HG02798 (cell line): ENCODE measurements around the gene CCNL1.

Experiments used
- ATAC-seq: cut with Tn5 transposase; IDR thresholded peaks from one replicate; pipeline ENCODE4 v1.9.1; 2021; ENCODE audit warnings: mild to moderate bottlenecking; ENCODE audit not compliant: unreplicated experiment, poor library complexity

Gene CCNL1

DNA sequence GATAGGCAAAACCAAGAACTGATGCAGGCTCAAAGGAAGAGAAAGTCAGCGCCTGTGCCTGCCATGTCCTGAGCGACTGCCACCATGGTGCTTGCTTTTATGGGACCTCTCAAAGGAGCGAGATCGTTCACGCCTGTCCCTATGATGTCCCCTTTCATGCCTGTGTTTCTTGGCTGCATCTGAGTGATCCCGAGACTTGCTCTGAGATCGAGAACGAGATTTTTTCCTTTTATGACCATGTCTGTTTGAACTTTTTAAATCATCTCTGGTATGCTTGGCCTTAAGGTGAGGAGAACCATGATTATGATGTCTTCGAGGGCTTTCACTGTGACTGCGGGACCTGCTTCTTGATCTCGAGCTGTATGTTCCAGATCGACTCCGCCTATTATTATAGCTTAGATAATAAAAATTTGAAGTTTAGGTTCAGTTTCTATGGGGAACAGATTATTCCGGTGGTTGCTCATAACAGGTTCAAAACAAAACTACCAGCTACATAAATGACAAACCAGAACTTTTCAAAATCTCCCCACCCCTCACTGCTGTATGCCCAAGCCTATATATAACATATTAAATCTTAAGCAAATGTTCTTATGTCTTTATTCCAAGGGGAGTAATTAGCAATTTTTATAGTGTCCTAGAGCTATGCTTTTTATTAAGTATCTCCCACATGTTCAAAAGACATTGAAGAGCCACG, 11.6 kb downstream of the CCNL1 start:
- peak; percentile 47 for ATAC-seq

DNA sequence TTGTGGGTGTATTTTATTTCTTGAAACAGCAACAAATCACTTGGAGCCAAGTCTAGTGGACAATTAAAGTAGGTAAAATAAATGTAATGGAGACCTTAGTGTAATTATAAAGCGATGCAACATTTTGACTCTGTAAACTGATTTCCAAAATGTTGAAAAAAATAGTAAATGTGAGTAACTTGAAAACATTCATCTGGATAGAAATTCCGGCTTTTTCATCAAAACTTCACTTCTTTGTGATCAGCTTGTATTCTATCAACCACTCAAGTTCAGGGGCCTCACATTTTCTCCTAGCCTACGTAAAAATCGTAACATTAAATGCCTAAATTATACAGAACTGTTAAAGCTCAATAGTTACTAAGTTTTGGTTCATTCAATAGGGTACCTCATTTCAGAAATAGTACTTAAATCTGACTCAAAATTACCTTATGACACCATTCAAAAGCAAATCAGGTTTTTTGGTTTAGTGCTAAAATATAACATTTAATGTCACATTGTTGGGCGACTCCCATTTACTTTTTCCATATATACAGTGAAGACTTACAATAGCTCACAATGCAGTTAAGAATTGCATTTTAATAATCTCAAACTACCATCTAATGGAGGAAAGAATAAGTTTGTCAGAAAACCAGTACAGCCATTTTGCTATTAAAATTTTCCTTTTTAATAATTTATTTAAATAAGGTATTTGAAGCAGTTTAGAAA, 12.7 kb downstream of the CCNL1 start:
- ATAC-seq: no peak

DNA sequence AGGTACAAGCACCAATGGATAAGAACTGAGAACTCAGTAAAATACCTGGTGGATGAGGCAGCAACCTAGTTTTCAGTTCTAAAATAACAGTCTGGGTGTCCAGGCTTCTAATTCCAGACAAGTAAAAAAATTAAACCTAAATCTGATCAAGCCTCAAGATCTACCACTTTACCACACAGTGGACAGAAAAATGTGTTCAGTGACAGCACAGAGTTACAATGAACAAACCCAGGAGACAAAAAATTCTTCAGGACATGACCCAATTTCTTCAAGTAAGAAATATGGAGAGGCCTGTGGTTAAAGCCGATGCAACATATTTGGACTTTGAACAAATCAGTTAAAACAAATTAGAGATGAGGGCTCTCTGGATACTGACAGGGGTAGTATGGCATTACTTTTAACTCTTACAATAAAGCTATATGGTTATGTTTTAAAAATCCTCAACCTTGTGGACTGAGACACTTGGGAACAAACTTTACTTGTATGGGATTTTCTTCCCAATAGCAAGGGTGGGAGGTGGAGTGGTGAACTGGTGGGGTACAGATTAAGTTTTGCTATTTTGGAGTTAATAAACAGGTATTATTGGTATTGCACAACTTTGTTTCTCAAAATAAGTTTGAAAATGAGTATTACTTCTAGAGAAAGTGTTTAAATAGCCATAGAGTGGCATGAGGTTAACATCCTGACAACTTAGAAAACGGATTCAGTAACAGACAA, 14.2 kb downstream of the CCNL1 start:
- ATAC-seq: no peak

DNA sequence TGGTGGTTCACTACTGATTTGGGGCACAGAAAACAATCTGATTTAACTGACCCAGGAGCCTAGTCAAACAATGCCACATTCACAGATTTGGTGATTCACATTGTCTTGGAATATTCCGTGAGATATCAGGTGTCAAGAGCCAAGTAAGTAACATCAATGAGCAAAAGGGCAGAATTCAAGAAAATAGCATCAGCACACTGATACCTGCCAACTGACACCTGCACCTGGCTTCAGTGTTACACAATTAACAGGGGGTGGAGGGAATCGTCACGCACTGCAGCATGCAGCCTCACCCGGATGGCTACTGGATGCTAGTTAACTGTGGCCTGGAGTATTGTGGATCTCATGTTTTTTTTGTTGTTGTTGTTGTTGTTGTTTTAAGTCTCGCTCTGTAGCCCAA, 17.6 kb downstream of the CCNL1 start:
- no peak for ATAC-seq

DNA sequence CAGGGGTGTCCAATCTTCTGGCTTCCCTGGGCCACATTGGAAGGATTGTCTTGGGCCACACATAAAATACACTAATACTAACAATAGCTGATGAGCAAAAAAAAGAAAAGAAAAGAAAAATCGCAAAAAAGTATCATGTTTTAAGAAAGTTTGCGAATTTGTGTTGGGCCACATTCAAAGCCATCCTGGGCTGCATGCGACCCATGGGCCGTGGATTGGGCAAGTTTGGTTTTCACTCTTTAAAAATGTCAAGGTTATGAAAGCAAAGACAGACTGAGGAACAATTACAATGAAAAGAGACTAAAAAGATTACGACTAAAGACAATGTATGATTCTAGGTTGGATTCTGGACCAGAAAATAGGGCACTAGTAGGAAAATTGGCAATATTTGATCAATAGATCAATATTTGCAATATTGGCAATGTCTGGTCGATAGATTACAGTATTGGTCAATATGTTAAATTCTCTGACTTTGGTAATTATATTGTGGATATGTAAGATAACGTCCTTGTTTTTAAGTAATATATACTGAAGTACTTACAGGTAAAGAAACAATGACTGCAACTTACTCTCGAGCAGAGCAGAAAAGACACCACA, 19.9 kb downstream of the CCNL1 start:
- ATAC-seq: no peak

DNA sequence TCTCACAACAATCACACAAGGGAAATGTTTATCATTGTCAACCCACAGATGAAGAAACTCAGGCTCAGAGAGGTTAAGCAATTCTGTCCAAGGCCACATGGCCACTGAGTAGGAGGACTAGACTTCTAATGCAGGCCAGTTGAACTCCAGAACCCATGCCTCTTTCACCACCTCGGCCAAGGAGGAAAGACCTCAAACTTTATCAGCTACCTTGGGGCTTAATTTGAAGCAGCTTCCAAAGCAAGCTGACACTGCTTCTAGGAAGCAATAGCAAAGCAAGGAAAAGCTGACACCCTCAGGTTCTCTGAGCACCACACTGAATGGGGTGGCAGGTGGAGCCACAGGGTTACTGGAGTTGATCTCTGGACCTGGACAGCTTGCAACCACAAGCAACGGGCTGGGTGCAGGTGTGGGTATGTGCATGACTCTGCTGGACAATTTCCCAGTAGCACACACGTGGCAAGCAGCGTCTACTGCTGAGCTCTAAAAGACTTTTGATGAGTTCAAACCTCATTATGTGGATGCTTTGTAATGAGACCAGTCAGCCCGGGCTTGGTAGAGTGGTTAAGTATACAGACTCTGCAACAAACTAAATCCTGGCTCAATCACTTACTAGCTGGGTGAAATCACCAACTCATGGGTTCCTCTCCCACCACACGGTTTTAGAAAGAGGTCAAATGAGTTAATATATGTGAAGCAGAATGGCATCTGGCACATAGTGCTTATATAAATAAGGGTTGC, 23.1 kb downstream of the CCNL1 start:
- ATAC-seq: peak; percentile 9

DNA sequence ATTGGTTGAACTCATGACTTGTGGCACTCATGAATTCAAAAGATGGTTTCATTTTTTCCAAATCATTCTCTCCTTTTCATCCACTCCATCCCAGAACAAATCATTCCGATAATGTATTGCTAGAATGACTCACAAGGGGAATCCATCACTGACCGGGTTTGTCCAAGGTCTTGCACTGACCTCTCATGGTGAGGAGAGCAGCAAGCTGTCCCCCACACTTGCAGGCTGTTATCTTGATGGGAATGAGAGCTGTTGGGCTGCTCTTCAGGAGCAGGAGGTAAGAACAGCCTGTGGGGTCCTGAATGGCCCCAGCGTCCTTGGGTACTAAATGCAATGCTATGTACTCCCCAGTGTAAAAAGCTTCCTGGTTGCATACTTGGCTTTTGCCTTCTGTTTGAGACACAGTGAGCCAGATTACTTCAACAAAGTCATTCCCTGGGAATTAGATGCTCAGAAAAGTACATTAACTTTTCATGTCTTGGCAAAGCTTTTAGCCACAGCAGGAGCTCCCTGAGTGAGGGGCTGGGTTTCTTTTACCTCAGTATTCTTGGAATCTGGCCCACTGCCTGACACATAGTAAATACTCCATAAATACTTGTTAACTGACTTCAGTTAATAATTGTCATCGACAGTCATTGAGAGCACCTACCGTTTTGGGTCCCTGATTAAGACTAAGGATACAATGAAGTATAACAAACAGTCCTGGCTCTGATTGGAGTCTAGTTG, 24.1 kb downstream of the CCNL1 start:
- ATAC-seq: no peak

DNA sequence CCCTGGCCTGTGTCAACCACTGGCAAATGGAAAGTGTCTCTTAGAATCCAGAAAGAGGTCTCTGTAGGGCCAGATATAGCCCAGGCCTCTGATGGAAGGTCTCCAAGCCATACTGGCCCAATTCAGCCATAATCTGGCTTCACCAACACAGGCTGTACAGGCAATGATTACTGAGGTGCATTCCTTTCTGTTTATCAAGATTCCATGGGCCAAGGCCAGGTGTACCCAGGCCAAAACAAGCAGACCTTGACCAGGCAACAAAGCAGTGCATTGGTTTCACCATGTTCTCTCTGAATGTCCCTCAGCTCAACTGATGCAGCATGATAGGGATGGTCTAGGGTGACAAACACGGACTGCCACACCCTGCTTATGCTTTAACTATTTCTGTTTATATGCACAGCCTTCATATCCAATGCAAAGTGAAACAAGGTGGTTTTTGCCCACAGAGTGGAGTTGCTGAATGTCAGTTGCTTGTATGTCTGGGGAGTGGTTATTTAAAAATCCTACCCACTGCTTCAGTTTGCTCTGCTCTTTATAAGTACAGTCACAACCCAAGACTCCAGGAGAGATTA, 25.2 kb downstream of the CCNL1 start:
- ATAC-seq: peak; percentile 66

DNA sequence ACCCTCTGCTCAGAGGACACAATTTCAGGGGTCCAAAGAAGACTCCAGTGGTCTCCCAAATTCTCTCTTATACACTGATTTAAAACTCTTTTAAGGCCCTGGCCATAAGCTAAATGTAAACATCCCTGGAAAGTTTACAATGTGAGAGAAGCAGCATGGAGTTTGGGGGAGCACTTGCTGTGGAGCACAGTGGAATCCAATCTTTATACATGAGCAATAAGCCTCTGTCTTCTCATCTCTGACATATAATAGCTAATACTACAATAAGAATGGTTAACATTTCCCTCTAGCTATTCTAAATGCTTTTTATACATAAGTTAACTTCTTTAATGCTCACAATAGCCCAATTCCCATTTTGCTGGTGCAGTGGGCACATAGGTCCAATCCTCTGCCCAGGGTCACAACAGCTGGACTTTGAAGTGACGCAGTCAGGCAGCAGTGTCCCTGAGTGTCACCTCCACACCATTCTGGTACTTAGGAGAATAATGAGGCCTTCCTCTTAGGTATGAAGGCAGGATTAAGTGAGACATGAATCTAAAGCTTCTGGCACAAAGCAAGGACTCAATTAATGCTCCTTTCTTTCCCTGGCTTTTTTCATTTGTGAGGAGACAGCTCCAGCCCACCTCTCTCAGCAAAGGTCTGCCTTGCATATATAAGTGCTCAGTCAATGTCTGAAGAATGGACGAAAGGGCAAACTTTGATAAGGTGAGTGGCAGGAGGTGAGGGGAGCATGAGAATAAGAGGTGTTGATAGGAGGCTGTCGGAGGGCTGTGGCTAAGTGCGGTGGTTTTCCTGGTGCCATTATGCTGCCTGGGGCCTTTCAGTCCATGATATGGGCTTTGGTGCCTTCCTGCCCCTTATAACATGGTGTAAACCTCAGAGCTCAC, 26.3 kb downstream of the CCNL1 start:
- no peak for ATAC-seq

DNA sequence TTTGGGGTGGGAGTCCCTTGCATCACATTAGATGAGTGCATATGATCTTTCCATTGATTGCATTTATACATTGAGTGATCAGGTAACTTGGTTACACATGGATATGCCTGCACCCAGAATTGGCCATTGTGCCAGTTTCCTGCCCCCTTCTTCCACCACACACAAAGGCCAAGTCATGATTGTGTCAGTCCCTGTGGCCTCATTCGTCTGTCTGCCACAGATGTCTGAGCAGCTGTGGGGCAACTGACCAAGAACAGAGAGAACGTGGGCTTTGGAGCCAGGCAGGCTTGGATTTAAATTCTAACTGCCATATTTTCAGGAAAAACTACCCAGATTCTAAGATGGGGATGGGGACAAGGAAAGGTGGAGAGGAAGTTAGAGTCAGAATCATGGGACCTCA, 27.0 kb downstream of the CCNL1 start:
- no peak for ATAC-seq

DNA sequence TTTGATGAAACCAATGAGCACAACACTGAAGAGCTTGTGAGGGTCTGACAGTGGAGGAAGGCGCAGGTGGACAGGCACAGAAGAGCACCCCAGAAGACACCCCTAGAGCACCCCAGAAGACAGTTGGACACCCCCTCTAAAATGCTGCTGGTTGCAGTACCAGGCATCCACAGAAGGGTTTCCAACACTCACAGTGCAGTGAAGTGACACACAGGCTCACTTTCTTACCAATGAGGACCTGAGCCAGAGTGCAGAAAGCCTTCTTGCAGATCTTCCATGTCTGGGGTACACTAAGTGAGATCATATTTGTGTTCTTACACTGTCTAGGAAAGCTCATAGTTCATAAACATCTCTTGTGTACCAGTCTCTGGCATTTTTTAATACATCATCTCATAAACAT, 27.6 kb downstream of the CCNL1 start:
- ATAC-seq: no peak

DNA sequence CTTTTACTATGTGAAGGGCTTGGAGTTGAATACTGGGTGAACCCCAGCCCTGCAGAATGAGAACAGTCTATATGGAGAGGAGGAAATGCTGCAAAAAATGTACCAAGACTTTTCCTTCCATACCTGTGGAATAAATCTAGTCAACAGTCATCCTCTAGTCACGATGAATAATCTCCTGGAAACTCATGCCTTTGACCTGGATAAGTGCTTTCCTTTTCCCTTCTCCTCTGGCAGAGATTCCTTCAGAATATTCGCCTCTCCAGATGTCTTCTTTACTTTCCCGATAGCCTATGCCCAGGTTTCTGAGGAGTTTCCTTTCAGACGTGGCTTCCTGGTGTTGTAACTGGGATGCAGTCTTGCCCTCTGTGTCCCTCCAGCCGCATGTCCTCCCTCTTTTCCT, 28.1 kb downstream of the CCNL1 start:
- no peak for ATAC-seq

DNA sequence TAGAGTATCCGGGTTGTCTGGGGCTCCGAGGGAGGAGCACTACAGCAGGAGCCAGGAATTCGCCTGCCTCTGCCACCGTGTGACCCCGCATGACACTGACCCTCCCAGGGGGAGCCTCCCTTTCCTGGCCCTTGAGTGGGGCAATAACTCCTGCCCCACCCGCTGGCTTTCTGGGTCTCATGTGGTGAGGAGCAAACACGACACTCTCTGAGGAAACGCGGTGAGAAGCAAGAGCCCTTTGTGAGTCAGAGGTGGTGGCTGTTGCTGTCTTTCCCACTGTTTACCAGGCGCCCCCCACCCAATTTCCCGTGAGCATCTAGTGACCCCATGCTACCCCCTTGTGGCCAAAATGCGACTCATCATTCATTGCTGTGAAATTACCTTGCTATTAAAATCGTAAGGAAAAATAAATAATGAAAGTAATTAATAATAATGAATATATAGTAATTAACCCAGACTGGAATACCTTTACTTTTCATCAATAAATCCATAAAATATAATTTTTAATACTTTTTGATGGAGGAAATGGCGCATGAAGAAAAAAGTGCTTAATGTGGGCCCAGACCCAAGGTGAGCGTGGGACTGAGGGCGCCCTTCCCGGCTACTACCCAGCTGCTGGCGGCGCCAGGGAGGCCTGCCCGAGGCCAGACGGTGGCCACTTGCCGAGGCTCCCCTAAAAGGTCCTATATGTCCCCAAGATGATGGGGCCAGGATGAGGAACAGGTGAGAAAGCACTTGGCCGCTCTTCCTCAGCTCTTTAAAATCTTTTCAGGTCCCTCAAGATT, 29.3 kb downstream of the CCNL1 start:
- no peak for ATAC-seq

DNA sequence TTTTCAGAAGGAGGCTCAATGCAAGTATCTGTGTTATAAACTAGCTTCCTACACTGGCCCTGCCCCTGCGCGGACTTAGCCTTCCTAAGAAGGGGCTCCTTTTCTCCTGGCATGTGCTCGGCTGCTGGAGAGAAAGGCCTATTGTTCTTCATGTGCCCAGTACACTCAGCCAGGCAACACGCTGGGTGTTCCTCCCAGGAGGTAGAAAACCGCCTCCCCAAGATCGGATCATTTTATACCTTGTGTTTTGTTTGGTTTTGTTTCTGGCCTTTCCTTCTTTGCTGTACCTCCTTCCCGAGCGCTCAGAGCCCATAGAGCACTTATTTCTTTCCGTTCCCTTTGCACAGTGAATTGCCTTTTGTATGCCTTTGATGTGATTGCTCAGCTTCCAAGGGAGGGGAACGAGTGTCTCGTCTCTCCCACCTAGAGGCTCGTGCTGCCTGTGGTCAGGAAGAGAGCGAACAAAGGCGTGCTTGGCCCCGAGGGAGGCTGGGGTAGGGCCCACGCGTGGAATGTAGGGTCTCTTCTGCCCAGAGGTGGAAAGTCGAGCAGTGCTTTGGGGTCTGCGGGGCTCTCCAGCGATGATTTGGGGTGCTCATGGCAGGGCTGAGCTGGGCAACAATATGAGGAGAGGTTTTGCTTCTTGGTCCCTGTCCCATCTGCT, 30.0 kb downstream of the CCNL1 start:
- no peak for ATAC-seq

DNA sequence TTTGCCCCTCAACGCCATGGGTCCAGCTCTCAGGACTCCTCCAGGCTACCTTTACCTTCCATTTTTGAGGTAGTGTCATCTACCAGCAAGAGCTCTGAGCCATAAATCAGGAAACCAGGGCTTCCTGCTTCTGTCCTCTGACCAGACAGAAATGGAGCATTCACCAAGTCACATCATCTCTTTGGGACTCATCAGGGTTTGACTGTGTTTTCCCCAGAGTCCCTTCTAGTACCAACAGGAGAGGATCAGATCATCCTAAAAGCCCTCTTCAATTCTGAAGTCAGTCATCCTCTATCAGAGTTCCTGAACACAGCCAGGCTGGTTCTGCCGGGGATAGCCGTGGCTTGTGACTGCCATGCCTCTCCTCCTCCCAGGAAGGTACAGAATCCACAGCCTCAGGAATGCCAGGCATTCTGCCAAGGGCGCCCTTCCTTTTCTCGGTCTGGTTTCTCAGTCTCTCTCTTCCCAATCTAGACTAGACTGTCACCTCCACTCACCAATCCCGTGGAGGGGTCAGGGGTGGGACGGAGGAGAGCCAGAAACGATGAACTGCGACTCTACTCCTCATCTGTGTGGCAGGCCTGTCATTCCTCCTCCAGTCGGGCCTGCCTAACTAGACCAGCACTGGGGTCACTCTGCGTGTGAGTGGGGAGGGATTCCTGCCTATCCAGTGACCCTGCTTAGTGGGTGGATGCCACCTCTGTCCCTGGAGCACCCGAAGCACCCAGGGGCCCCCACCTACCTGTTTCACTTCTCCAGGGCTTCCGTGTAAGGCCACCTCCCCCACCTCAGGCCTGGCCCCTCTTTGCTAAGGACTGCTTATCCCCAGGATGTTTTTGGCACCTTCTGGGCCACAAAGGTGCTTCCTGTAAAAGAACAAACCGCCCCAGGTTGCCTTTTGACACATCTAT, 30.9 kb downstream of the CCNL1 start:
- ATAC-seq: peak; percentile 12
